ENCODE data around the gene AFTPH. TPM values are rescaled to one million over a fixed set of nuclear protein-coding genes. Genes with fewer than 3 reads are reported as not detected.

Gene AFTPH
- total RNA-seq, 1 experiment from 2014 or later = 42.2 TPM

GRCh38 chr2:64602436-64602835 lies 78.3 kb downstream of the AFTPH start:
- Mint-ChIP-seq H3K27me3 (ENCODE audit: unreplicated experiment) (no peaks in the 10 kb centered on the region), H3K27ac (ENCODE audit: unreplicated experiment) (no peak overlapping the region), H3K4me3 (ENCODE audit: low read depth, unreplicated experiment) (no peak overlapping the region), H3K4me1 (ENCODE audit: low read depth, unreplicated experiment) (peaks cover 38% of the 10 kb centered on the region), H3K9me3 (ENCODE audit: low read depth, unreplicated experiment) (peaks cover 4% of the 10 kb centered on the region), H3K36me3 (ENCODE audit: insufficient read depth, unreplicated experiment) (peaks cover 17% of the 10 kb centered on the region)
- TF ChIP-seq CTCF (IDR thresholded peaks at IDR 0.05; ENCODE audit: unreplicated experiment) = no peak
- CTCF ChIA-PET = no interaction called here
- DNase-seq = no peak
- no TSS peak for BruUV-seq (replicated peaks)
- intact Hi-C loops (cut with micrococcal nuclease; ENCODE audit: unreplicated experiment) = no loop called here

- BruUV-seq (replicated peaks) = no TSS peak
- Mint-ChIP-seq H3K4me3 (ENCODE audit: low read depth, unreplicated experiment) (no peak overlapping the region), H3K27me3 (ENCODE audit: unreplicated experiment) (no peaks in the 10 kb centered on the region), H3K9me3 (ENCODE audit: low read depth, unreplicated experiment) (peaks cover 4% of the 10 kb centered on the region), H3K36me3 (ENCODE audit: insufficient read depth, unreplicated experiment) (peaks cover 29% of the 10 kb centered on the region), H3K4me1 (ENCODE audit: low read depth, unreplicated experiment) (peaks cover 53% of the 10 kb centered on the region), H3K27ac (ENCODE audit: unreplicated experiment) (no peak overlapping the region)
- DNase-seq = no peak
- intact Hi-C loops (cut with micrococcal nuclease; ENCODE audit: unreplicated experiment) = no loop called here
- no peak for TF ChIP-seq CTCF (IDR thresholded peaks at IDR 0.05; ENCODE audit: unreplicated experiment)
- CTCF ChIA-PET = no interaction called here
These were observed 80.0 kb downstream of the AFTPH start for GRCh38 chr2:64604155-64604554.

- peaks cover 44% of the 10 kb centered on the region for H3K4me1 Mint-ChIP-seq (ENCODE audit: low read depth, unreplicated experiment)
- CTCF ChIA-PET = interaction anchor here (0.5 kb wide), 1 partner anchor 99 kb away, joined by 3 read pairs; no protein-coding TSS in a partner anchor
- no peak for DNase-seq
- H3K9me3 Mint-ChIP-seq (ENCODE audit: low read depth, unreplicated experiment) = peaks cover 4% of the 10 kb centered on the region
- H3K27me3 Mint-ChIP-seq (ENCODE audit: unreplicated experiment) = no peaks in the 10 kb centered on the region
- TF ChIP-seq CTCF (IDR thresholded peaks at IDR 0.05; ENCODE audit: unreplicated experiment) = no peak
- no TSS peak for BruUV-seq (replicated peaks)
- peaks cover 29% of the 10 kb centered on the region for H3K36me3 Mint-ChIP-seq (ENCODE audit: insufficient read depth, unreplicated experiment)
- H3K4me3 Mint-ChIP-seq (ENCODE audit: low read depth, unreplicated experiment) = no peak overlapping the region
- intact Hi-C loops (cut with micrococcal nuclease; ENCODE audit: unreplicated experiment) = no loop called here
- no peak overlapping the region for H3K27ac Mint-ChIP-seq (ENCODE audit: unreplicated experiment)
These were observed 80.9 kb downstream of the AFTPH start for GRCh38 chr2:64605026-64605471.

- Mint-ChIP-seq H3K27me3 (ENCODE audit: unreplicated experiment) (no peaks in the 10 kb centered on the region), H3K9me3 (ENCODE audit: low read depth, unreplicated experiment) (peaks cover 4% of the 10 kb centered on the region), H3K27ac (ENCODE audit: unreplicated experiment) (peak overlapping the region; percentile 81), H3K4me1 (ENCODE audit: low read depth, unreplicated experiment) (peaks cover 40% of the 10 kb centered on the region), H3K36me3 (ENCODE audit: insufficient read depth, unreplicated experiment) (peaks cover 29% of the 10 kb centered on the region), H3K4me3 (ENCODE audit: low read depth, unreplicated experiment) (peak overlapping the region; percentile 60)
- no peak for DNase-seq
- no TSS peak for BruUV-seq (replicated peaks)
- CTCF ChIA-PET = interaction anchor here (0.6 to 1.8 kb wide), 5 partner anchors 19 to 270 kb away, joined by 3 to 8 read pairs (median 3); no protein-coding TSS in a partner anchor
- intact Hi-C loops (cut with micrococcal nuclease; ENCODE audit: unreplicated experiment) = no loop called here
- TF ChIP-seq CTCF (IDR thresholded peaks at IDR 0.05; ENCODE audit: unreplicated experiment) = no peak
These were observed 81.9 kb downstream of the AFTPH start for GRCh38 chr2:64605991-64606478.

All from Calu3 (cell line).